Retinal pigment epithelial cell (primary cell): ENCODE results near the gene STPG4.
"Not testable (repeated sequence)": the region's sequence is repeated elsewhere in the genome, so short reads cannot be mapped to it uniquely, and the experiment has no call there.

Source experiments
- DNase-seq: peaks from one replicate; pipeline ENCODE4 v3.0.0-alpha.2; 2010; ENCODE audit warnings: low read depth
- H3K4me3 ChIP-seq: 2 replicates; pipeline ENCODE4 v1.5.1; 2011; ENCODE audit warnings: mild to moderate bottlenecking, low read length, control low read depth, moderate library complexity
- CTCF ChIP-seq: conservative IDR thresholded peaks from 2 replicates; pipeline ENCODE4 v1.5.1; 2011; ENCODE audit warnings: low read depth, low read length, control low read depth, inconsistent platforms

STPG4 gene

GRCh38 chr2:47173986-47174732 is 19.1 kb upstream of the STPG4 start:
- DNase-seq, result no peak
- TF ChIP-seq CTCF, result no peak
- H3K4me3 ChIP-seq, result peak overlapping the region; percentile 98

GRCh38 chr2:47172922-47173695 is 18.0 kb upstream of the STPG4 start:
- H3K4me3 ChIP-seq, result peak overlapping the region; percentile 98
- TF ChIP-seq CTCF, result no peak
- DNase-seq, result no peak

DNA sequence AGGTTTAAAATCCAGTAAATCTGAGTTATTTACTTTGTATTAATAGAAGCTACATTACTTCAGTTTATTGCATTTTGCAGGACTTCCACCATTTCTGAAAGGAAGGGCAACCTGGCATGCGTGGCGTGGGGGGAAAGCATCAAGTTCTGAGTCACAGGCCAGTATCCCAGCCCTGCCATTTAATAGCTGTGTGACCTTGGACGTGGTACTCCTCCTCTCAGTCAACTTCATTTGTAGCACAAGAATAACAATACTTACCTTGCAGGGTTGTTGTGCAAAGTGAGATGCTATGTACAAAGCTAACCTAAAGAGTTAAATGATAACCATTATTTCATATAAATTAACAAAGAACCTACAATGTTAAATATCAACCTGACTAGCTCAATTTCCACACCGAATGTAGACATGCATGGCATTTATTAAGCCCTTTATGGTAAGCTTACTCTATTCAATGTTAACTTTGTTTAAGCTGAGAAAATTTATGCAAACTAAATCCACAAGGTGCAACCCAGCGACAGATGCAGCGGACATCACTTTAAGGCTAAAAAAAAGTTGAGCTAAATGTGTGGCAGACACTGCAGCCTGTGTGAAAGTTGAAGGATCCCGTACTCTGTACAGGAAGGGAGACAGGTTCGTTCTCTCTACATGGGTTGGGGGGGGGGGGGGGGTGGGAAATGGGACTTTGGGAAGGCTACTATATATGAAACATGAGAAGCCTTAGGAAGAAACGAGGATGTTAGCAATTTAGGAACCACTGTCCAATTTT is 17.2 kb upstream of the STPG4 start:
- TF ChIP-seq CTCF, result no peak
- DNase-seq, result no peak
- peak overlapping the region; percentile 98 for H3K4me3 ChIP-seq

GRCh38 chr2:47169784-47170183 is 14.7 kb upstream of the STPG4 start:
- DNase-seq, result no peak
- H3K4me3 ChIP-seq, result no peak overlapping the region
- no peak for TF ChIP-seq CTCF

- not testable (repeated sequence) for H3K4me3 ChIP-seq, DNase-seq
Measured at GRCh38 chr2:47168895-47169294, 13.8 kb upstream of the STPG4 start.

DNA sequence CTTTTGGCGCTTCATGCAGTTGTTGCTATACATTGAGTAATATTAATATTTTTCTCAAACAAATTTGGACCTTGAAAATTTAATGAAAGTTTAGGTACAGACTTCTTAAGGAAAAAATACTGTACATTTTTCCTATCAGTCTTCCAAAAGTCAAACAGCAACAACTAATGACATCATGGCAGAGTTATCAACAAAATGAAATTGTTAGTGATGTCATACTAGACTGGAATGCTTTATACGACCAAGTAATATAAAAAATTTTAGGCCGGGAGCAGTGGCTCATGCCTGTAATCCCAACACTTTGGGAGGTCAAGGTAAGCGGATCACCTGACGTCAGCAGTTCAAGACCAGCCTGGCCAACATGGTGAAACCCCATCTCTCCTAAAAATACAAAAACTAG is 12.0 kb upstream of the STPG4 start:
- no peak overlapping the region for H3K4me3 ChIP-seq
- no peak for DNase-seq

More for the DNA sequence above, 12.0 kb upstream of the STPG4 start:
- TF ChIP-seq CTCF, result no peak
